Measurements from ENCODE around the gene IFIT3.
A peak's percentile ranks its signal among the peaks of the same experiment; 100 is the strongest.
"Not testable (repeated sequence)": the region's sequence is repeated elsewhere in the genome, so short reads cannot be mapped to it uniquely, and the experiment has no call there.

The IFIT3 gene, protein sequence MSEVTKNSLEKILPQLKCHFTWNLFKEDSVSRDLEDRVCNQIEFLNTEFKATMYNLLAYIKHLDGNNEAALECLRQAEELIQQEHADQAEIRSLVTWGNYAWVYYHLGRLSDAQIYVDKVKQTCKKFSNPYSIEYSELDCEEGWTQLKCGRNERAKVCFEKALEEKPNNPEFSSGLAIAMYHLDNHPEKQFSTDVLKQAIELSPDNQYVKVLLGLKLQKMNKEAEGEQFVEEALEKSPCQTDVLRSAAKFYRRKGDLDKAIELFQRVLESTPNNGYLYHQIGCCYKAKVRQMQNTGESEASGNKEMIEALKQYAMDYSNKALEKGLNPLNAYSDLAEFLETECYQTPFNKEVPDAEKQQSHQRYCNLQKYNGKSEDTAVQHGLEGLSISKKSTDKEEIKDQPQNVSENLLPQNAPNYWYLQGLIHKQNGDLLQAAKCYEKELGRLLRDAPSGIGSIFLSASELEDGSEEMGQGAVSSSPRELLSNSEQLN

DNA sequence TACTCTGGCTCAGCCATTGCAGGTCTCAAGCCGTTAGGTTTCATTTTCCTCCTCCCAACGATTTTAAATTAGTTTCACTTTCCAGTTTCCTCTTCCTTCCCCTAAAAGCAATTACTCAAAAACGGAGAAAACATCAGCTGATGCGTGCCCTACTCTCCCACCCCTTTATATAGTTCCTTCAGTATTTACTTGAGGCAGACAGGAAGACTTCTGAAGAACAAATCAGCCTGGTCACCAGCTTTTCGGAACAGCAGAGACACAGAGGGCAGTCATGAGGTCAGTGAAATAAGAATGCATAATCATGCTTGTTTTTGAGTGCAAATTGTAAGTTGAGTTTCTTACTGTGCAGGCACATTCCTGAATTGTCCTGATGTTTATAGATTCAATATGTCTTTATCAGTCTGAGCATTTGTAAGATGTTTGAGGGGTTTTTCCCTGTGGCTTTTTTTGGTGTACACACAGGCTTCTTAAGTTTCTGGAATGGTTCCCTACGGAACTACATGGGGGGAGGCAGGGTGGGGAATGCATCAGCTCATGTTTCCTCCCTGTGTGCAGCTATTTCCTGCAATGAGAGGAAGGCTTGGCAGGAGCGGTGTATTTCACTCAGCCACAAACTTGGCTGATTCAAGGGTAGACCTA is at the start of gene IFIT3:
Gene IFIT3 (plus strand): TSS at position 195 of the 639 bp plus-strand sequence. CDS start 77 bp downstream, at position 272.
- DNase-seq: peak; percentile 7

DNA sequence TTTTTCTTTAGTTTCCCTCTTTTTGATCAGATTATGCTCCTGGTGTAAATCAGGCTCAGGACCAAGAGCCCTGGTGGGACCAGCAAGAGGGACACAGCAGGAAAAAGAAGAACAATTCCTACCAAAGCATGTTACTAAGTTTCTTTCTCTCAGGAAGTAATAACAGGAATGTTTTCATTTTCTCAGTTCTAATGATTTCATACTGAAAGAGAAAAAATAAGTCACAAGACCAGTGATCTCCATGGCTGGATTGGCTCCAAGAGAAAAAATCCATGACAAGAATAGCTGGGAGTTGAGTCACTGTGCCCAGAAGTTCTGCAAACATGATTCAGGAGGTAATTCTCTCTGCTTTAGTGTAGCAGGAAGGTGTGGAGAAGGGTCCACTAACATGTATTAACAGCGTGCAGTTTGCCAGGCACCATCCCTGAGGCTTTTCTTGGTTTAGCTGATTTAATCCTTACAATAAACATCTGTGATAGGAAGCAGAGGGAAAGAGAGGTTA is 49.7 kb upstream of the IFIT3 start:
- DNase-seq: no peak

GRCh38 chr10:89278900-89279392 is 48.9 kb upstream of the IFIT3 start:
- DNase-seq: no peak

DNA sequence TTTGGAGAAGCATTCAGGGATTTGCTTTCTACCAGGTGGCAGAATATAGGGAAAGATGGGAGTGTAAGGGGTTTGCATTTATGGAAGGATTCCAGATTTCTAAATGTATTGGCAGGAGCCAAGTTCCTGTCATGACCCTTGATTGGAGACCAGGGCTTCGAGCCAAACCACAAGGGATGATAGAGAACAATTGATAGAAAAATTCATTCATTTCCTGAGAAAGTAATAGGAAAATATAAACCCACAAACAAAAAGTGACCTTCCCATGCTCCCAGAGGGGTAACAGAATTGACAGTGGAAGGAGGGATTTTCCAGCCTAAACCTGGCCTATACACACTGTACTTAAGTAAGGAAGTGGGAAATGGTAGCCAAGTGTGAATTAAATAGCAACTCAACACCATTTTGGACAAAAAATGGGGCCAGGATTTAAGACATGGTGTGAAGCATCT is 48.4 kb upstream of the IFIT3 start:
- no peak for DNase-seq

- no peak for DNase-seq
Observed at GRCh38 chr10:89280508-89280907, 47.3 kb upstream of the IFIT3 start.

DNA sequence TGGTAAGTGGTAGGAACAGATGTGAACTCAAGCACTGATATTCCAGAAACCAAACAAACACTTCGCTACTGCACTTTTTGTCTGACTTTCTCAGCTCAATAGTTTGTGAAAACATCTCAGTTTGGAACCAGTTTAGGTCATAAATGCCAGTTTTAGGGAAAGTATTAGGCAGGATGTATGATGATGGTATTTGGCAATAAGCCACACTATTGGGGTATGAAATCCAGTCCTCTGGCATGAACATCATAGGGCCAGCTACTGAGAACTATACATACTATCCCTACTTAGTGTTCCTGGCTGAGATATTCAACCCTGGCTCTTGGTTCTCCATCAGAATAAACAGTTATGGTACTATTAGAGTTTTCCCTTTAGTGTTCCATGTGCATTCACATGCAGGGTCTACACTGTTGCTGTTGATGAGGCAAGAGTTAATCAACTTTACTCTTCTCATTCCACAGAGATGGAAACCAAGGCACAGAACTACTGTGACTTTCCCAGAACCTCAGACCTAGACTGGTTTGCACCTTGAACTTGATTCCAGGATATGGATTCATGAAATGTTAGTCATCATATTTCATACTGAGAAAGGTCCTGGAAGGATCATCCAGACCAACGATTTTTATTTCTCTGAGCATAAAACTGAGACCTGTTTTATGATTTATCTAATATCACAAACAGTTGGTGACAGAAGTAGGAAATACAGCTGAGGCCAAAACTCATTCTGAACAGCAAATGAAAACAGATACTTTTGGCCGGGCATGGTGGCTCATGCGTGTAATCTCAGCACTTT is 46.0 kb upstream of the IFIT3 start:
- DNase-seq: no peak

DNA sequence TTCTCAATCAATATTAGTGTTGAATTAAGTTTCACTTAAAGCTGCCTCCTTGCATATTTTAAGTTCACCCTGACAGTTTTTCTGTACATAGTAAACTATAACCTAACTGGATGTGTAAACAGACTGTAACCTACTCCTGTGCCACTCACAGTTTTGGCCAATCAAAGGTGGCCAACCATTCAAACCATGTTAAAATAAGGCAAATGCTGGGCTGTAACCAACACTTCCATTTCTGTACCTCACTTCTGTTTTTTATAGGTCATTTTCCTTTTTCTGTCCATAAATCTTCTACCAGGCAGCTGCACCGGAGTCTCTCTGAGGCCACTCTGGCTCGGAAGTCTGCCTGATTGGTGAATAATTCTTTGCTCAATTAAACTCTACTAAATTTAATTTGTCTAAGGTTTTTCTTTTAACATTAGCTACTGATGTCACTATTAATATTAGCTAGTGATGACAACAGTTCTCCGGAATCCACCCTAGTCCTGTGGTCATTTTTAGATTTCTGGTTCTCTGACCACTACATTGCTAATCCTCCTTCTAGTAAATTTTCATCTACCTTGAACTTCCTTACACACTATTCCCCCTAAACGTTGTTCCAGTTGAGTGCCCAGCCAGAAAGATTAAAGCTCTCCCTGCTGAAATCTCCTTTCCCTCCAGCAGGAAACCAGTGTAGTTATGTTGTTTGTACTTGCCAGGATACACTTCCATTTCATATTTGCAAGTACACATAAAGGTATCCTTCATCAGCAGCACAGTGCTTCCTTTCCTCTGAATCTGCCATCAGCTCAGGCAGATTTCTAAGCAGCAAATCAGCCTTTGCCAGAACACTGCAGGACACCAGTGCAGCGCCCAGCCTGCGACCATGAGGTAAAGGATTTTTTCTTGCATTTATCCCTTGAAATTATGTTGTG is 44.5 kb upstream of the IFIT3 start:
- peak; percentile 66 for DNase-seq

GRCh38 chr10:89283936-89284475 is 43.8 kb upstream of the IFIT3 start:
- peak; percentile 77 for DNase-seq

GRCh38 chr10:89284711-89285110 is 43.1 kb upstream of the IFIT3 start:
- not testable (repeated sequence) for DNase-seq

DNA sequence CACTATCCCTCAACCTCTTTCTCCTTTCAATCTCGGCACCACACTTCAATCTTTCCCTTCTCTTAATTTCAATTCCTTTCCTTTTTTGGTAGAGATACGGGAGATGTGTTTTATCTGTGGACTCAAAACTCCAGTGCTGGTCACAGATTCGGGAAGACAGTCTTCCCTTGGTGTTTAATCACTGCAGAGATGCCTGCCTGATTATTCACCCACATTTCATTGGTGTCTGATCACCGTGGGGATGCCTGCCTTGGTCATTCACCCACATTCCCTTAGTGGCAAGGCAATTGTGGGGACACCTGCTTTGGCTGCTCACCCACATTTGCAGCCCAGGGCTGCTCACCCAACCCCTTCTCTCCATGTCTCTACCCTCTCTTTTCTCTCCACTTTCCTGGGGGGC is 42.5 kb upstream of the IFIT3 start:
- not testable (repeated sequence) for DNase-seq

GRCh38 chr10:89294721-89295239 is 33.0 kb upstream of the IFIT3 start:
- no peak for DNase-seq

DNA sequence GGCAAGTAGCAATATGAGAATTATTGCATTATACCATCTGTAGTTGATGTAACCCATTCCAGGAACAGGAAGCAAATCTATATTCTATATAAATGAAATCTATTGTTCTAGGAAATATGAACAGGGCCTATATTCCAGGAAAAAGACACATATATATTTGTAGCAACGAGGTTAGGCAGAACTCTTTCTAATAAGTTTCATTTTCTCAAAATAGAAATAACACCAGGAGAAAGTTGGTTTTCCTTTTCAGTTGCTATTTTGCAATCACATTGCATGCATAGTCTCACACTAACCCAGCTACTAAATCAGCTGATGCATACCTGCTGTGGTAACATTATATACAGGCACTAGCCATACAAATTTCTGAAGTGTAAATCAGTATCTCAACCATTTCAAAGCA is 32.2 kb upstream of the IFIT3 start:
- no peak for DNase-seq

GRCh38 chr10:89296220-89296648 is 31.6 kb upstream of the IFIT3 start:
- DNase-seq: no peak

DNA sequence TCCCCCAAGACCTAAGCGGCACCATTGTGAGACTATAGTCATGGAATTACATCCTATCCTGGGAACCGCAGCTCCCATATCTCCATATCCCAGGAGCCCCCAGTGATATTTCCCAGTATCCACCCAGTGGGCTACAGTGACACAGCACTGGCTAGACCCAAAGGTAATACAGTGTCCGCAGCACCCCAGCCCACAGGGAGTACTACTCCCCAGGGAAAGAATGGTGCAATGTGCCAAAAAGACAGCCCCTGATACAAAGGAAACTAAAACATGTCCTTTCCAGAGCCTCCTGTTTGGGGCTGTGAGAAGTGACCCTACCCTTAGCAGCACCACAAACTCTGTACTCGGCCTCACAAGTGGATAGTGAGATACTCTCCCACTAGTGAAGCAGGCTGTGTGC is 30.4 kb upstream of the IFIT3 start:
- no peak for DNase-seq

DNA sequence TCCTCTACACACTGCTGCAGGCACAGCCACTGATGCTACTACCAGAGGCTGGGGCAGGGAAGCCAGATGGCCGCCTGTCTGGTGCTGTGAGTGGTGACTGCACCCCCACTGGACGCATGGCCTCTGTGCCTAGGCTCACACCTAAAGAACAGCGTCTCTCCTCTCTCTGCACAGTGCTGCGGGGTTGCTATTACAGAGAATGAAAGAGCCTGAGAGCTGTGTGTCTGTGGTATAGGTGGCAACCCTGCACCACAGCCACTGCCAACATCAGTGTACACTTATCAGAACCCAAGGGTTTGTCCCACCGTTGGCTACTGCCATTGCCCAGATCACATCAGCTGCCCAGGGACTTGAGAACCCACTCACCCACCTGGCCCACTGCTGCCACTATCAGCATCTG is 30.0 kb upstream of the IFIT3 start:
- DNase-seq: no peak

DNA sequence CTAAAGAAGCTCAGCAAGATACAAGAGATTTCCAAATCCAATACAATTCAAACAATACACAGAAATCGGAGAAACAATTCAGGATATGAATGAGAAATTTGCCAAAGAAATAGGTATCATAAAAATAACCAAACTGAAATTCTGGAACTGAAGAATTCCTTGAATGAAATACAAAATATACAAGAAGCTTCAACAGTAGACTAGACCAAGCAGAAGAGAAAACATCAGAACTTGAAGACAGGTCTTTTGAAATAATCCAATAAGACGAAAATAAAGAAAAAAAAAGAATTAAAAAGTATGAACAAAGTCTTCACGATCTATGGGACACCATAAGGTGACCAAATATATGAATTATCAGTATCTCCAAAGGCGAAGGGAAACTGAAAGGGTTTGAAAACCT is 28.8 kb upstream of the IFIT3 start:
- DNase-seq: no peak

- DNase-seq: no peak
Observed at GRCh38 chr10:89301232-89301631, 26.6 kb upstream of the IFIT3 start.

DNA sequence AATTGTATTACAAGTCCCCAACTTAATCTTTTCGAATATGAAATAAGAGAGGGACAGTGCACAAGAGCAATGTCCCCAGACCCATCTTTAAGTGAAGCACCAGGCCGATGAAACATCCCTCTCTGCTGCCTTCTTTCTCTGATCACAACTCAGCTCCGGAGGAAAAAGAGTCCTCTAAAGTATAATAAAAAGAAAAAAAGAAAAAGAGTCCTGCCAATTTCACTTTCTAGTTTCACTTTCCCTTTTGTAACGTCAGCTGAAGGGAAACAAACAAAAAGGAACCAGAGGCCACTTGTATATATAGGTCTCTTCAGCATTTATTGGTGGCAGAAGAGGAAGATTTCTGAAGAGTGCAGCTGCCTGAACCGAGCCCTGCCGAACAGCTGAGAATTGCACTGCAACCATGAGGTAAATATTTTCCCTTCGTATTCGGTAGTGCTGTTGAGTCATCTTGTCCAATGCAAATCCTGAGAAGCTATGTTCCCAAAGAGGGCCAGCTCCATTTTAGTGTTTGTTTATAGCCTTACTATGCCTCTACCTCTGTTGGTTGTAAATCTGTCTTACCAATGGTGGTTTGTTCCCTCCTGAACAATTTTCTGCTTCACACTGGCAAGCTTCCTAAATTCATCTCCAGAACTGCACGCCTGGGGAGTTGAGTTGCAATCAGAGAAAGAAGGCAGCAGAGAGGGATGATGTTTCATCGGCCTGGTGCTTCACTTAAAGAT is 25.9 kb upstream of the IFIT3 start, which contains the start of gene IFIT2:
Gene IFIT2 (plus strand): TSS at position 326 of the 725 bp plus-strand sequence. CDS start 78 bp downstream, at position 404.
- DNase-seq: peak; percentile 21

DNA sequence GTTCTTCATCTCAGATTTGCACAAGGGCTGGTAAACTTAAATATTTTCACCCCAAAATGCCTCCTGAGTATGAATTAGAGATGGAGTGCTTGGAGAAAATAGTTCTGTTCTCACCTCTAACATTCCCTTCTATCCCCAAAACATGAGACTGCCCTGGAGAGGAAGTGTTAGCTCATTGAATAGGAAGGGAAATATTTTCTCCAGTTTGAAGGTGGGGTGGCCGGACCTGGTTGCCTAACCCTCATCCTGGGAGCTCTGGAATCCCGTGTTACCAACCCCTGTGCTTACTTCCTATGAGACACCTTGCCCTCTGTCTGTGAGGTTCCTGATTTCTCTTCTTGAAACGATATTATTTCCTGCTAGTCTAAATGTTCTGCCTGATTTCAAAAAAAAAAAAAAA is 25.2 kb upstream of the IFIT3 start:
- DNase-seq: no peak

GRCh38 chr10:89303161-89303560 is 24.6 kb upstream of the IFIT3 start:
- DNase-seq: no peak
